IPS-15b (cell line): Measurements from ENCODE around the gene FOSB.

Source experiments
- H3K27me3 ChIP-seq: one replicate; pipeline ENCODE4 v1.6.1; 2013; ENCODE audit warnings: low read length; ENCODE audit not compliant: control insufficient read depth, insufficient read depth
- H3K36me3 ChIP-seq: one replicate; pipeline ENCODE4 v1.6.1; 2013; ENCODE audit warnings: low read length; ENCODE audit not compliant: control insufficient read depth, insufficient read depth
- H3K4me1 ChIP-seq: one replicate; pipeline ENCODE4 v1.6.1; 2013; ENCODE audit warnings: mild to moderate bottlenecking, low read length; ENCODE audit not compliant: control insufficient read depth, insufficient read depth
- H3K4me3 ChIP-seq: one replicate; pipeline ENCODE4 v1.5.1; 2013; ENCODE audit warnings: low read depth, low read length
- H3K9ac ChIP-seq: one replicate; pipeline ENCODE4 v1.6.1; 2013; ENCODE audit warnings: low read depth, mild to moderate bottlenecking, low read length
- H3K9me3 ChIP-seq: one replicate; pipeline ENCODE4 v1.6.1; 2013; ENCODE audit warnings: mild to moderate bottlenecking, low read length; ENCODE audit not compliant: control insufficient read depth, insufficient read depth

Gene FOSB

DNA sequence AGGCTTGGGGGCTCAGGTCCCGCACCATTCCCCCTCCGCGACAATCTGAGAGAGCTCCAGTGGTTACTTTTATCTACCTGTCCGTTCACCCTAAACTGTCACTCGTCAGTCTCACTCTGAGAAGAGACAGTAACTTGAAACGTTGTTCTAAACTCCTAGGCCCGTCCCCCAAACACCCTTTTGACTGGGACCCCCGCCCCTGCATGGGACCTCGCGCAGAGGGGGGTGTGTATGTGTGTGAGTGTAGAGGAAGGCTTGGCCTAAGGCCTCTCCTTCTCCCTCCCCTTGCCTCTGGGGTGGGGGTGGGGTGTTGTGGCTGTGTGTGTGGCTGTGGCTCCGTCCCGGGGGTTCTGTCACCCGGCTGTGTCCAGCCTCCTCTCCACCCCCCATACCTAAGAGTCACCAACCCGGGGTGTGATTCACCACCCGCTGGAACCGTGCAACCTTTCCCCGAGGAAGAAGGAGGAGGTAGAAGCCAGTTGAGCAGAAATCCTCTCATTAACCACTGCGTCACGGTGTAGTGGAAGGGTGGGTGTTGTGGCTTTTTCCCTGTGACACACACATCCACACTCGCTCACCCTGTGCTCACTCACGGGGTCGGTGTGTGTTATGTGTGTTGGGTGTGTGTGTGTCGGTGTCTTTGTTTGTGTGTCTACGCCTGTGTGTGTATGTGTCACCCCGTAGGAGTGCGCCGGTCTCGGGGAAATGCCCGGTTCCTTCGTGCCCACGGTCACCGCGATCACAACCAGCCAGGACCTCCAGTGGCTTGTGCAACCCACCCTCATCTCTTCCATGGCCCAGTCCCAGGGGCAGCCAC is 2.4 kb downstream of the FOSB start:
- Histone ChIP-seq H3K4me1 (peaks cover 3% of the 10 kb centered on the region), H3K36me3 (no peaks in the 10 kb centered on the region), H3K9me3 (no peaks in the 10 kb centered on the region), H3K27me3 (peaks cover 33% of the 10 kb centered on the region), H3K4me3 (peak overlapping the region; percentile 96), H3K9ac (no peak overlapping the region)

DNA sequence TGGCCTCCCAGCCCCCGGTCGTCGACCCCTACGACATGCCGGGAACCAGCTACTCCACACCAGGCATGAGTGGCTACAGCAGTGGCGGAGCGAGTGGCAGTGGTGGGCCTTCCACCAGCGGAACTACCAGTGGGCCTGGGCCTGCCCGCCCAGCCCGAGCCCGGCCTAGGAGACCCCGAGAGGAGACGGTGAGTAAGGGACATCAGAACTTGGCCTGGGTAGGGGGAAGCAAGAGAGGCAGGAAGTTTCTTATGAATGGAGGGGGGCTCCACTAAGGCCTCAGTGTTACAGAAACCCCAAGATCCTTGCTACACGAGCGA is 2.9 kb downstream of the FOSB start:
- no peaks in the 10 kb centered on the region for H3K36me3 ChIP-seq
- H3K9me3 ChIP-seq, result no peaks in the 10 kb centered on the region
- H3K4me1 ChIP-seq, result peaks cover 3% of the 10 kb centered on the region
- peaks cover 33% of the 10 kb centered on the region for H3K27me3 ChIP-seq
- no peak overlapping the region for H3K9ac ChIP-seq
- no peak overlapping the region for H3K4me3 ChIP-seq

DNA sequence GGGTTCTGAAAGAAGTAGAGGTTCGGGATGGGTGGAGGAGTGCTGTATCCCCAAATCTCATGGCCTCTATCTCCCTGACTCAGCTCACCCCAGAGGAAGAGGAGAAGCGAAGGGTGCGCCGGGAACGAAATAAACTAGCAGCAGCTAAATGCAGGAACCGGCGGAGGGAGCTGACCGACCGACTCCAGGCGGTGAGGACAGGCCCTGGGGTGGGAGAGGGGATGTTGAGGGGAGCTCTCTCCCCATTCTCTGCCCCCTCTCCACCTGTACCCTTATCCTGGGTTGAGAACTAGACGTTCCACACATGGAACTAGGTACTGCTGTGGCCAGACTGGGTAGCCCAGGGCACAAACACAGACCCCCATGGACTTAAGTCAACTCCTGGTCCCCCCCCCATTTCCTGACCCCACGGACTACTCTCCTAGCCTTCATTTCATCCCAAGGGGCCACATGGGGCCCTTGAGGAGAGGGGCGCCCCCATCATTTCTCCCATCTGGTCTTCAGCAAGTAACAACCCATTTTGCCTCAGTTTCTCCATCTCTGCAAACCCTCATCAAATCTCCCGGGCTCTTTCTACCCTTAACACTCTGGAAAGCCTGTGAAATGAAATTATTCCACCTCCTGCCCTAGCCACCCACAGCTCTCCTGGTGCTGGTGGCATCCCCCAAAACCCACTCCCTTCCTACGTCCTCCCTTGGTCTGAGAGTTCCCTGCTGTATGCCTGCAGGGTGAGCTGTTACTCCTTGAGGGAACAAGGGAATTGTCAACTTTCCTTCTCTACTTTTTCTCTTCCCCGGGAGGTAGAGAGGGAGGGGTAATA is 3.5 kb downstream of the FOSB start:
- Histone ChIP-seq H3K4me1 (peaks cover 3% of the 10 kb centered on the region), H3K4me3 (no peak overlapping the region), H3K36me3 (no peaks in the 10 kb centered on the region), H3K9me3 (no peaks in the 10 kb centered on the region), H3K9ac (no peak overlapping the region), H3K27me3 (peaks cover 31% of the 10 kb centered on the region)

DNA sequence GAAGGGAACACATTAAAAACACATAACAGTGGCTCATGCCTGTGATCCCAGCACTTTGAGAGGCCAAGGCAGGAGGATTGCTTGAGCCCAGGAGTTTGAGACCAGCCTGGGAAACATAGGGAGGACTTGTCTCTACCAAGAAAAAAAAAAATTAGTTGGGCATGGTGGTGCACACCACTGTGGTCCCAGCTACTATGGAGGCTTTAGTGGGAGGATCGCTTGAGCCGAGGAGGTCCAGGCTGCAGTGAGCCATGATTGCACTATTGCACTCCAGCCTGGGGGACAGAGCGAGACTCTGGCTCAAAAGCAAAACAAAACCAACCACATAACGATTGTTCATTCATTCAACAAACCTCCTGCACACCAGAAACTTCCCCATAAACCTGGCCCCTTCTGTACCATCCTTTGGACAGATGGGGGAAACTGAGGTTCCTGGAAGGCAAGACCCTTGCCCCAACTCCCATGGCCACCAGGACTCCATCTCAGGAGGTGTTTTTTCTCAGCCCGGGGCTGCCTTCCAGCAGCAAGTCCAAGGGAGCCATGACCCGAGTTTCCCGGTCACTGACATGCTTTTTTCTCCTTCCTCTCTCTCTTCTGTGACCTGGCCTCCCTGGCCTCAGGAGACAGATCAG is 4.3 kb downstream of the FOSB start:
- H3K9me3 ChIP-seq, result no peaks in the 10 kb centered on the region
- H3K9ac ChIP-seq, result peak overlapping the region; percentile 47
- H3K4me1 ChIP-seq, result peaks cover 3% of the 10 kb centered on the region
- H3K4me3 ChIP-seq, result peak overlapping the region; percentile 69
- peaks cover 29% of the 10 kb centered on the region for H3K27me3 ChIP-seq
- no peaks in the 10 kb centered on the region for H3K36me3 ChIP-seq

DNA sequence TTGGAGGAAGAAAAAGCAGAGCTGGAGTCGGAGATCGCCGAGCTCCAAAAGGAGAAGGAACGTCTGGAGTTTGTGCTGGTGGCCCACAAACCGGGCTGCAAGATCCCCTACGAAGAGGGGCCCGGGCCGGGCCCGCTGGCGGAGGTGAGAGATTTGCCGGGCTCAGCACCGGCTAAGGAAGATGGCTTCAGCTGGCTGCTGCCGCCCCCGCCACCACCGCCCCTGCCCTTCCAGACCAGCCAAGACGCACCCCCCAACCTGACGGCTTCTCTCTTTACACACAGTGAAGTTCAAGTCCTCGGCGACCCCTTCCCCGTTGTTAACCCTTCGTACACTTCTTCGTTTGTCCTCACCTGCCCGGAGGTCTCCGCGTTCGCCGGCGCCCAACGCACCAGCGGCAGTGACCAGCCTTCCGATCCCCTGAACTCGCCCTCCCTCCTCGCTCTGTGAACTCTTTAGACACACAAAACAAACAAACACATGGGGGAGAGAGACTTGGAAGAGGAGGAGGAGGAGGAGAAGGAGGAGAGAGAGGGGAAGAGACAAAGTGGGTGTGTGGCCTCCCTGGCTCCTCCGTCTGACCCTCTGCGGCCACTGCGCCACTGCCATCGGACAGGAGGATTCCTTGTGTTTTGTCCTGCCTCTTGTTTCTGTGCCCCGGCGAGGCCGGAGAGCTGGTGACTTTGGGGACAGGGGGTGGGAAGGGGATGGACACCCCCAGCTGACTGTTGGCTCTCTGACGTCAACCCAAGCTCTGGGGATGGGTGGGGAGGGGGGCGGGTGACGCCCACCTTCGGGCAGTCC is 5.0 kb downstream of the FOSB start:
- Histone ChIP-seq H3K27me3 (peaks cover 29% of the 10 kb centered on the region), H3K36me3 (no peaks in the 10 kb centered on the region), H3K4me1 (peaks cover 3% of the 10 kb centered on the region), H3K9ac (peak overlapping the region; percentile 47), H3K9me3 (no peaks in the 10 kb centered on the region), H3K4me3 (peak overlapping the region; percentile 69)

GRCh38 chr19:45473367-45473681 is 5.5 kb downstream of the FOSB start:
- Histone ChIP-seq H3K36me3 (no peaks in the 10 kb centered on the region), H3K27me3 (peaks cover 29% of the 10 kb centered on the region), H3K9ac (no peak overlapping the region)

DNA sequence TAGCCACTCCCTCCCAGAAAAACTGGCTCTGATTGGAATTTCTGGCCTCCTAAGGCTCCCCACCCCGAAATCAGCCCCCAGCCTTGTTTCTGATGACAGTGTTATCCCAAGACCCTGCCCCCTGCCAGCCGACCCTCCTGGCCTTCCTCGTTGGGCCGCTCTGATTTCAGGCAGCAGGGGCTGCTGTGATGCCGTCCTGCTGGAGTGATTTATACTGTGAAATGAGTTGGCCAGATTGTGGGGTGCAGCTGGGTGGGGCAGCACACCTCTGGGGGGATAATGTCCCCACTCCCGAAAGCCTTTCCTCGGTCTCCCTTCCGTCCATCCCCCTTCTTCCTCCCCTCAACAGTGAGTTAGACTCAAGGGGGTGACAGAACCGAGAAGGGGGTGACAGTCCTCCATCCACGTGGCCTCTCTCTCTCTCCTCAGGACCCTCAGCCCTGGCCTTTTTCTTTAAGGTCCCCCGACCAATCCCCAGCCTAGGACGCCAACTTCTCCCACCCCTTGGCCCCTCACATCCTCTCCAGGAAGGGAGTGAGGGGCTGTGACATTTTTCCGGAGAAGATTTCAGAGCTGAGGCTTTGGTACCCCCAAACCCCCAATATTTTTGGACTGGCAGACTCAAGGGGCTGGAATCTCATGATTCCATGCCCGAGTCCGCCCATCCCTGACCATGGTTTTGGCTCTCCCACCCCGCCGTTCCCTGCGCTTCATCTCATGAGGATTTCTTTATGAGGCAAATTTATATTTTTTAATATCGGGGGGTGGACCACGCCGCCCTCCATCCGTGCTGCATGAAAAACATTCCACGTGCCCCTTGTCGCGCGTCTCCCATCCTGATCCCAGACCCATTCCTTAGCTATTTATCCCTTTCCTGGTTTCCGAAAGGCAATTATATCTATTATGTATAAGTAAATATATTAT is 6.1 kb downstream of the FOSB start:
- H3K9me3 ChIP-seq, result no peaks in the 10 kb centered on the region
- no peaks in the 10 kb centered on the region for H3K36me3 ChIP-seq
- peaks cover 3% of the 10 kb centered on the region for H3K4me1 ChIP-seq
- peaks cover 29% of the 10 kb centered on the region for H3K27me3 ChIP-seq
- no peak overlapping the region for H3K4me3 ChIP-seq
- H3K9ac ChIP-seq, result no peak overlapping the region

More at GRCh38 chr19:45473367-45473681, 5.5 kb downstream of the FOSB start:
- H3K4me1 ChIP-seq, result peaks cover 3% of the 10 kb centered on the region
- H3K9me3 ChIP-seq, result no peaks in the 10 kb centered on the region
- peak overlapping the region; percentile 69 for H3K4me3 ChIP-seq

DNA sequence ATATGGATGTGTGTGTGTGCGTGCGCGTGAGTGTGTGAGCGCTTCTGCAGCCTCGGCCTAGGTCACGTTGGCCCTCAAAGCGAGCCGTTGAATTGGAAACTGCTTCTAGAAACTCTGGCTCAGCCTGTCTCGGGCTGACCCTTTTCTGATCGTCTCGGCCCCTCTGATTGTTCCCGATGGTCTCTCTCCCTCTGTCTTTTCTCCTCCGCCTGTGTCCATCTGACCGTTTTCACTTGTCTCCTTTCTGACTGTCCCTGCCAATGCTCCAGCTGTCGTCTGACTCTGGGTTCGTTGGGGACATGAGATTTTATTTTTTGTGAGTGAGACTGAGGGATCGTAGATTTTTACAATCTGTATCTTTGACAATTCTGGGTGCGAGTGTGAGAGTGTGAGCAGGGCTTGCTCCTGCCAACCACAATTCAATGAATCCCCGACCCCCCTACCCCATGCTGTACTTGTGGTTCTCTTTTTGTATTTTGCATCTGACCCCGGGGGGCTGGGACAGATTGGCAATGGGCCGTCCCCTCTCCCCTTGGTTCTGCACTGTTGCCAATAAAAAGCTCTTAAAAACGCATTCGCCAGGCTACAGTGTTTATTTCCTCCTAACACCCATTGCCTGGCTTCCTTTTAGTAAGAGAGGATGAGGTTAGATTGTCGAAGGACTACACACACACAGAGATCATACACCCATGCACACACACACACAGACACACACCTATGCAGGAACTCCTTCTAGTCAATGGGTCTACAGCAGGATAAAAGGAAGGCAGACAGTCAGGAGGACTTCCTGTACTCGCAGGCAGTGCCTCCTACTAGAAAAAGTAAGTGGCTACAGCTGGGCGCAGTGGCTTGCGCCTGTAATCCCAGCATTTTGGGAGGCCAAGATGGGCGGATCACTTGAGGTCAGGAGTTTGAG is 7.1 kb downstream of the FOSB start:
- H3K36me3 ChIP-seq, result no peaks in the 10 kb centered on the region
- no peak overlapping the region for H3K9ac ChIP-seq
- H3K4me3 ChIP-seq, result no peak overlapping the region
- H3K27me3 ChIP-seq, result peaks cover 29% of the 10 kb centered on the region
- H3K9me3 ChIP-seq, result no peaks in the 10 kb centered on the region
- H3K4me1 ChIP-seq, result peaks cover 3% of the 10 kb centered on the region

DNA sequence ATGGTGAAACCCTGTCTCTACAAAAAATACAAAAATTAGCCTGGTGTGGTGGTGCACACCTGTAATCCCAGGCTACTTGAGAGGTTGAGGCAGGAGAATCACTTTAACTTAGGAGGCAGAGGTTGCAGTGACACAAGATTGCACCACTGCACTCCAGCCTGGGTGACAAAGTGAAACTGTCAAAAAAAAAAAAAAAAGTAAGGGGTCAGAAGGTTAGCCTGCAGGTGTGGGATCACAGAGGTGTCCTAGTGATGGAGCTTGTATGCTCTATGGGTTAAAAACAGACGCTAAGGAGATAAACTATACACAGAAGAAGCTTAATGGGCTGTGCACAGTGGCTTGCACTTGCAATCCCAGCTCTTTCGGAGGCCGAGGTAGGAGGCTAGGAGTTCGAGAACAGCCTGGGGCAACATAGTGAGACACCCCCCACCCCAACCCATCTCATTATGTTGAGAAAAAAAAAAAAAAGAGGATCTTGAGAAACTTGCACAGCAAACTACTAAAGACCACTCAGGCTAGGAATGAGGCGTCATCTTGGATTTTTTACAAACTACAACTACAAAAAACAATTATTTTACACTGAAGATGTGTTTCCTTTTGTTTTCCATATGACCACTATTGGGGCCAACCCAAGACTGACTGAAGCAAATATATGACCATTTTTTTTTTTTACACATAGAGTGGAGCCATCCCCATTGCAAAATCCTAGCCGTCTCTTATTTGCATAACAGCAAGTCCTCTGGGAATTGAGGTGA is 7.9 kb downstream of the FOSB start:
- peaks cover 25% of the 10 kb centered on the region for H3K27me3 ChIP-seq
- no peak overlapping the region for H3K9ac ChIP-seq
- H3K4me1 ChIP-seq, result peaks cover 3% of the 10 kb centered on the region
- H3K36me3 ChIP-seq, result no peaks in the 10 kb centered on the region
- no peaks in the 10 kb centered on the region for H3K9me3 ChIP-seq
- no peak overlapping the region for H3K4me3 ChIP-seq
